IMR-90 (cell line): ENCODE results near the gene KIFC3. TPM values are rescaled to one million over a fixed set of nuclear protein-coding genes. Genes with fewer than 3 reads are reported as not detected.

Experiments used
- ATAC-seq: fragments of 200-7000 bp; cut with Tn5 transposase; 2 replicates; pipeline ENCODE4 v1.9.1; 2020; ENCODE audit warnings: low read depth, mild to moderate bottlenecking, moderate library complexity
- BruUV-seq: library from RNA; stranded (reverse); fragments of 400-500 nt; replicated peaks from 2 replicates; lab custom pipeline; 2021; lab: Mats Ljungman, UMichigan
- CTCF ChIA-PET: fragments of 300-600 bp; formaldehyde crosslinking; extraction: SDS; loops from one replicate; lab custom pipeline; 2021; ENCODE audit warnings: antibody characterized with exemption; lab: Yijun Ruan, JAX
- POLR2A ChIA-PET: fragments of 300-600 bp; sonication (Branson Sonifier 250); formaldehyde crosslinking; loops from one replicate; lab custom pipeline; 2022; ENCODE audit warnings: antibody characterized with exemption; ENCODE audit not compliant: unreplicated experiment; lab: Charles Lee
- DNase-seq: peaks from one replicate; pipeline ENCODE4 v3.0.0; 2013
- H2AFZ ChIP-seq: replicated peaks from 2 replicates; pipeline ENCODE3; 2013; ENCODE audit warnings: low read length, mild to moderate bottlenecking; ENCODE audit not compliant: poor library complexity
- H2AK5ac ChIP-seq: 2 replicates; pipeline ENCODE4 v1.6.1; 2013; ENCODE audit warnings: low read depth, low read length, inconsistent platforms
- H2AK9ac ChIP-seq: replicated peaks from 2 replicates; pipeline ENCODE3; 2013; ENCODE audit warnings: mild to moderate bottlenecking, low read depth, low read length, moderate library complexity; ENCODE audit not compliant: poor library complexity
- H2BK120ac ChIP-seq: 2 replicates; pipeline ENCODE4 v1.6.1; 2013; ENCODE audit warnings: low read depth, low read length, inconsistent platforms
- H2BK15ac ChIP-seq: 3 replicates; pipeline ENCODE4 v1.6.1; 2013; ENCODE audit warnings: low read depth, low read length, inconsistent platforms
- H2BK20ac ChIP-seq: 2 replicates; pipeline ENCODE4 v1.6.1; 2013; ENCODE audit warnings: low read depth, mild to moderate bottlenecking, inconsistent platforms, low read length, moderate library complexity
- H2BK5ac ChIP-seq: 2 replicates; pipeline ENCODE4 v1.6.1; 2013; ENCODE audit warnings: mild to moderate bottlenecking, low read depth, low read length, inconsistent platforms; ENCODE audit not compliant: poor library complexity, severe bottlenecking
- H3K14ac ChIP-seq: replicated peaks from 2 replicates; pipeline ENCODE4 v1.6.1; 2013; ENCODE audit warnings: low read depth, low read length, inconsistent platforms
- H3K18ac ChIP-seq: 2 replicates; pipeline ENCODE4 v1.6.1; 2013; ENCODE audit warnings: low read depth, low read length, control low read depth
- H3K23ac ChIP-seq: 2 replicates; pipeline ENCODE4 v1.6.1; 2013; ENCODE audit warnings: low read depth, low read length, inconsistent platforms
- H3K27ac ChIP-seq: 2 replicates; pipeline ENCODE4 v1.5.1; 2013; ENCODE audit warnings: mild to moderate bottlenecking, control low read depth, low read length; ENCODE audit not compliant: insufficient read depth
- H3K27me3 ChIP-seq: 2 replicates; pipeline ENCODE4 v1.6.1; 2013; ENCODE audit warnings: low read length; ENCODE audit not compliant: control insufficient read depth, insufficient read depth
- H3K36me3 ChIP-seq: 2 replicates; pipeline ENCODE4 v1.6.1; 2013; ENCODE audit warnings: low read length, mixed read lengths; ENCODE audit not compliant: control insufficient read depth, insufficient read depth
- H3K4ac ChIP-seq: 2 replicates; pipeline ENCODE4 v1.6.1; 2013; ENCODE audit warnings: low read depth, low read length, inconsistent platforms
- H3K4me1 ChIP-seq: 2 replicates; pipeline ENCODE4 v1.6.1; 2013; ENCODE audit warnings: low read length, mixed read lengths; ENCODE audit not compliant: control insufficient read depth, insufficient read depth
- H3K4me2 ChIP-seq: 2 replicates; pipeline ENCODE4 v1.6.1; 2013; ENCODE audit warnings: low read depth, mild to moderate bottlenecking, control low read depth, low read length, moderate library complexity
- H3K4me3 ChIP-seq: 2 replicates; pipeline ENCODE4 v1.5.1; 2013; ENCODE audit warnings: low read depth, mild to moderate bottlenecking, control low read depth, low read length, moderate library complexity; ENCODE audit not compliant: insufficient read depth
- H3K56ac ChIP-seq: 2 replicates; pipeline ENCODE4 v1.6.1; 2013; ENCODE audit warnings: low read length, inconsistent platforms; ENCODE audit not compliant: insufficient read depth; ENCODE audit errors: extremely low read depth
- H3K79me1 ChIP-seq, 2 experiments: 2 replicates each; pipeline ENCODE4 v1.6.1; 2013; ENCODE audit warnings: low read length in 2 of 2, inconsistent platforms in 1 of 2, low read depth in 1 of 2
- H3K9ac ChIP-seq: 2 replicates; pipeline ENCODE4 v1.6.1; 2013; ENCODE audit warnings: low read depth, low read length, control low read depth
- H3K9me1 ChIP-seq: 2 replicates; pipeline ENCODE4 v1.6.1; 2013; ENCODE audit warnings: low read length, inconsistent platforms; ENCODE audit not compliant: insufficient read depth
- H3K9me3 ChIP-seq: 2 replicates; pipeline ENCODE4 v1.6.1; 2013; ENCODE audit warnings: low read length; ENCODE audit not compliant: control insufficient read depth, insufficient read depth
- H4K20me1 ChIP-seq: 2 replicates; pipeline ENCODE4 v1.6.1; 2013; ENCODE audit warnings: low read length, inconsistent platforms; ENCODE audit not compliant: insufficient read depth
- H4K5ac ChIP-seq: 2 replicates; pipeline ENCODE4 v1.6.1; 2013; ENCODE audit warnings: mild to moderate bottlenecking, low read depth, low read length, control low read depth
- H4K8ac ChIP-seq, 2 experiments: 2 replicates each; pipeline ENCODE4 v1.6.1; 2013; ENCODE audit warnings: low read depth in 2 of 2, low read length in 2 of 2, control low read depth in 1 of 2, inconsistent platforms in 1 of 2
- H4K91ac ChIP-seq: 2 replicates; pipeline ENCODE4 v1.6.1; 2013; ENCODE audit warnings: low read depth, low read length, inconsistent platforms; ENCODE audit not compliant: insufficient read depth
- BHLHE40 ChIP-seq: fragments of 150-350 bp; IDR thresholded peaks from 2 replicates; pipeline ENCODE4 v1.6.1; 2016; ENCODE audit warnings: mild to moderate bottlenecking, low read depth, low read length
- CEBPB ChIP-seq: IDR thresholded peaks from 2 replicates; pipeline ENCODE4 v1.6.1; 2012; ENCODE audit warnings: low read depth, low read length, improper control_type of control experiment
- CHD1 ChIP-seq: IDR thresholded peaks from 2 replicates; pipeline ENCODE4 v1.6.1; 2012; ENCODE audit warnings: low read depth, low read length, improper control_type of control experiment
- CTCF ChIP-seq: conservative IDR thresholded peaks from 2 replicates; pipeline ENCODE4 v1.5.1; 2012; ENCODE audit warnings: mild to moderate bottlenecking, low read depth, low read length, improper control_type of control experiment
- ELK1 ChIP-seq: fragments of 150-350 bp; IDR thresholded peaks from 2 replicates; pipeline ENCODE4 v1.6.1; 2016; ENCODE audit warnings: low read depth, mild to moderate bottlenecking, low read length, moderate library complexity, borderline replicate concordance
- FOS ChIP-seq: fragments of 150-350 bp; IDR thresholded peaks from 2 replicates; pipeline ENCODE4 v1.6.1; 2016; ENCODE audit warnings: low read depth, low read length
- MAFK ChIP-seq: IDR thresholded peaks from 2 replicates; pipeline ENCODE4 v1.6.1; 2012; ENCODE audit warnings: low read depth, low read length, improper control_type of control experiment
- MAZ ChIP-seq: IDR thresholded peaks from 2 replicates; pipeline ENCODE4 v1.6.1; 2012; ENCODE audit warnings: low read depth, mild to moderate bottlenecking, low read length, improper control_type of control experiment, moderate library complexity, borderline replicate concordance
- MXI1 ChIP-seq: IDR thresholded peaks from 2 replicates; pipeline ENCODE4 v1.6.1; 2012; ENCODE audit warnings: low read depth, mild to moderate bottlenecking, low read length, moderate library complexity, borderline replicate concordance
- NFE2L2 ChIP-seq: fragments of 150-350 bp; IDR thresholded peaks from 2 replicates; pipeline ENCODE4 v1.6.1; 2016; ENCODE audit warnings: low read depth, mild to moderate bottlenecking, low read length
- POLR2A ChIP-seq: IDR thresholded peaks from 2 replicates; pipeline ENCODE4 v1.6.1; 2012; ENCODE audit warnings: mild to moderate bottlenecking, low read depth, low read length
- RAD21 ChIP-seq: IDR thresholded peaks from 2 replicates; pipeline ENCODE4 v1.6.1; 2012; ENCODE audit warnings: low read length, improper control_type of control experiment
- RCOR1 ChIP-seq: IDR thresholded peaks from 2 replicates; pipeline ENCODE4 v1.6.1; 2012; ENCODE audit warnings: mild to moderate bottlenecking, low read length, improper control_type of control experiment; ENCODE audit not compliant: insufficient replicate concordance
- RFX5 ChIP-seq: IDR thresholded peaks from 2 replicates; pipeline ENCODE4 v1.8.0; 2012; ENCODE audit warnings: low read depth, mild to moderate bottlenecking, low read length, moderate library complexity
- SMC3 ChIP-seq: fragments of 150-350 bp; IDR thresholded peaks from 2 replicates; pipeline ENCODE4 v1.6.1; 2016; ENCODE audit warnings: low read depth, mild to moderate bottlenecking, antibody characterized with exemption, low read length, moderate library complexity
- USF2 ChIP-seq: fragments of 150-350 bp; IDR thresholded peaks from 2 replicates; pipeline ENCODE4 v1.6.1; 2017; ENCODE audit warnings: mild to moderate bottlenecking, antibody characterized with exemption, low read length, low read depth
- WGBS, 2 experiments: methylation state at CpG; one replicate each; pipeline versions ENCODE4 v1.1.5 to v1.1.7; 2013; ENCODE audit warnings: missing lambda C conversion rate in 2 of 2; ENCODE audit not compliant: insufficient read length in 1 of 2; ENCODE audit errors: extremely low coverage in 2 of 2; 5-methylcytosine and 5-hydroxymethylcytosine counted together
- dilution Hi-C: fragments of 300-500 bp; cut with HindIII; formaldehyde crosslinking; loops from one replicate; pipeline ENCODE4 v1.14.3; 2018; ENCODE audit warnings: low sequenced_read_pairs; ENCODE audit not compliant: unreplicated experiment
- in situ Hi-C: fragments of 300-500 bp; cut with MboI; formaldehyde crosslinking; loops from 3 replicates; pipeline ENCODE4 v1.14.3; 2019; ENCODE audit warnings: low sequenced_read_pairs, inconsistent platforms, mixed read lengths
- intact Hi-C: fragments of 100-400 bp; cut with micrococcal nuclease; formaldehyde crosslinking; loops from 2 replicates; pipeline ENCODE4 v1.10.0; 2022
- polyA plus RNA-seq, 3 experiments: library from polyadenylated mRNA; depleted of rRNA; stranded (reverse); fragments of >200 nt; gene quantifications; 2 replicates each; pipeline ENCODE4 v1.2.3, GENCODE V29; 2012; ENCODE audit warnings: low replicate concordance in 1 of 3
- total RNA-seq: library from RNA; depleted of rRNA; stranded (reverse); fragments of >200 nt; gene quantifications from 2 replicates; pipeline ENCODE4 v1.2.3, GENCODE V29; 2012

KIFC3 gene
- total and polyA plus RNA-seq, 2 of the 4 experiments (the other 2 are of a cell fraction) = 48.6 to 62.5 TPM

- no peak overlapping the region for H3K4me3 ChIP-seq
- 83% methylated on average over 1 of the region's 1 CpG; no CpG with 5 or more reads in 1 of the 2 experiments for WGBS, 2 experiments
- H3K14ac ChIP-seq = no peak overlapping the region
- ATAC-seq (no peak), DNase-seq (no peak)
- H2BK20ac ChIP-seq = no peak overlapping the region
- peak overlapping the region; percentile 13 for H2BK5ac ChIP-seq
- H3K4ac ChIP-seq = no peak overlapping the region
- H4K5ac ChIP-seq = no peak overlapping the region
- no peaks in the 10 kb centered on the region for H3K4me1 ChIP-seq
- TF ChIP-seq BHLHE40 (no peak), CTCF (no peak), POLR2A (no peak), RAD21 (no peak), ELK1 (no peak), MAFK (no peak), USF2 (no peak), MAZ (no peak), RFX5 (no peak), CEBPB (no peak), NFE2L2 (no peak), CHD1 (no peak), MXI1 (no peak), SMC3 (no peak), FOS (no peak), RCOR1 (no peak)
- H2AFZ ChIP-seq = no peak overlapping the region
- no peak overlapping the region for H2BK120ac ChIP-seq
- H2AK9ac ChIP-seq = no peak overlapping the region
- no peak overlapping the region for H3K27ac ChIP-seq
- dilution Hi-C loops = no loop called here
- peaks cover 5% of the 10 kb centered on the region for H3K27me3 ChIP-seq
- in situ Hi-C loops = no loop called here
- H3K56ac ChIP-seq = no peak overlapping the region
- H4K91ac ChIP-seq = no peak overlapping the region
- no peak overlapping the region for H4K8ac ChIP-seq
- POLR2A ChIA-PET = no interaction called here
- no peak overlapping the region for H3K4me2 ChIP-seq
- H2BK15ac ChIP-seq = no peak overlapping the region
- no peaks in the 10 kb centered on the region for H3K9me3 ChIP-seq
- CTCF ChIA-PET = no interaction called here
- H3K9me1 ChIP-seq = no peaks in the 10 kb centered on the region
- H3K36me3 ChIP-seq = no peaks in the 10 kb centered on the region
- no peaks in the 10 kb centered on the region for H3K79me1 ChIP-seq
- H3K18ac ChIP-seq = no peak overlapping the region
- BruUV-seq = no TSS peak
- H3K9ac ChIP-seq = no peak overlapping the region
- no peaks in the 10 kb centered on the region for H4K20me1 ChIP-seq
- H2AK5ac ChIP-seq = no peak overlapping the region
- no peak overlapping the region for H3K23ac ChIP-seq
- intact Hi-C loops = no loop called here
Observed at GRCh38 chr16:57729182-57729484, 73.2 kb downstream of the KIFC3 start.
